Retina (tissue), 1 donor: ENCODE results near the gene REV3L.

Experiments
- DNase-seq: peaks from one replicate; pipeline ENCODE4 v3.0.0-alpha.2; 2016

Gene REV3L

GRCh38 chr6:111468329-111469012, 14.5 kb downstream of the REV3L start:
- no peak for DNase-seq

- no peak for DNase-seq
Observed at GRCh38 chr6:111464184-111464583, 18.8 kb downstream of the REV3L start.

- no peak for DNase-seq
Observed at GRCh38 chr6:111462770-111463391, 20.1 kb downstream of the REV3L start.

- no peak for DNase-seq
Observed at GRCh38 chr6:111461860-111462259, 21.2 kb downstream of the REV3L start.

GRCh38 chr6:111458670-111459232, 24.3 kb downstream of the REV3L start:
- DNase-seq = no peak

GRCh38 chr6:111456208-111456607, 26.8 kb downstream of the REV3L start:
- no peak for DNase-seq

- no peak for DNase-seq
Observed at GRCh38 chr6:111450636-111451035, 32.4 kb downstream of the REV3L start.

- DNase-seq = no peak
Observed at GRCh38 chr6:111450087-111450486, 32.9 kb downstream of the REV3L start.

GRCh38 chr6:111449129-111449528, 33.9 kb downstream of the REV3L start:
- no peak for DNase-seq

- no peak for DNase-seq
Observed at GRCh38 chr6:111447051-111447450, 36.0 kb downstream of the REV3L start.

- DNase-seq = no peak
Observed at GRCh38 chr6:111445861-111446267, 37.2 kb downstream of the REV3L start.

GRCh38 chr6:111444794-111445193, 38.2 kb downstream of the REV3L start:
- DNase-seq = no peak

- DNase-seq = no peak
Observed at GRCh38 chr6:111441678-111442243, 41.3 kb downstream of the REV3L start.

- DNase-seq = no peak
Observed at GRCh38 chr6:111439171-111439570, 43.8 kb downstream of the REV3L start.

- DNase-seq = no peak
Observed at GRCh38 chr6:111437573-111437972, 45.4 kb downstream of the REV3L start.

GRCh38 chr6:111432511-111432910, 50.5 kb downstream of the REV3L start:
- no peak for DNase-seq

GRCh38 chr6:111430605-111431376, 52.2 kb downstream of the REV3L start:
- DNase-seq = no peak

GRCh38 chr6:111429571-111429970, 53.4 kb downstream of the REV3L start:
- DNase-seq = no peak

GRCh38 chr6:111428811-111429210, 54.2 kb downstream of the REV3L start:
- no peak for DNase-seq

GRCh38 chr6:111427341-111428116, 55.5 kb downstream of the REV3L start:
- no peak for DNase-seq

GRCh38 chr6:111423960-111424846, 58.8 kb downstream of the REV3L start:
- no peak for DNase-seq
